WTC11 (cell line): ENCODE data around the gene STAB2. TPM values are rescaled to one million over a fixed set of nuclear protein-coding genes. Genes with fewer than 3 reads are reported as not detected.

ENCODE experiments used
- ATAC-seq: fragments of 200-7000 bp; cut with Tn5 transposase; 2 replicates; pipeline ENCODE4 v1.10.0; 2021; ENCODE audit warnings: mild to moderate bottlenecking, moderate library complexity
- CTCF ChIA-PET: fragments of 300-600 bp; sonication (Branson Sonifier 250); formaldehyde crosslinking; loops from one replicate; lab custom pipeline; 2021; ENCODE audit warnings: antibody characterized with exemption; lab: Charles Lee
- POLR2A ChIA-PET: fragments of 350-600 bp; sonication (Branson Sonifier 250); formaldehyde crosslinking; loops from one replicate; lab custom pipeline; 2021; ENCODE audit warnings: antibody characterized with exemption; lab: Charles Lee
- DNase-seq: peaks from one replicate; pipeline ENCODE4 v3.0.0; 2021; ENCODE audit warnings: low spot score
- H3K27ac Mint-ChIP-seq: 2 replicates; pipeline ENCODE4 v1.8.0; 2021; ENCODE audit warnings: mixed read lengths
- H3K27me3 Mint-ChIP-seq: 2 replicates; pipeline ENCODE4 v1.8.0; 2021; ENCODE audit warnings: low read depth, mild to moderate bottlenecking, moderate library complexity, mixed read lengths
- H3K36me3 Mint-ChIP-seq: 2 replicates; pipeline ENCODE4 v1.8.0; 2021; ENCODE audit warnings: mixed read lengths
- H3K4me1 Mint-ChIP-seq: 2 replicates; pipeline ENCODE4 v1.8.0; 2022; ENCODE audit warnings: mixed read lengths
- H3K4me3 Mint-ChIP-seq: 2 replicates; pipeline ENCODE4 v1.8.0; 2021; ENCODE audit warnings: mild to moderate bottlenecking, moderate library complexity, mixed read lengths
- H3K9me3 Mint-ChIP-seq: 2 replicates; pipeline ENCODE4 v1.8.0; 2021; ENCODE audit warnings: mixed read lengths
- EMX1 ChIP-seq: fragments of 250-450 bp; sonication (Bioruptor Pico); IDR thresholded peaks from 2 replicates; pipeline ENCODE4 v1.8.0; 2021; ENCODE audit warnings: mild to moderate bottlenecking
- FOXP1 ChIP-seq: sonication (generic); formaldehyde crosslinking; IDR thresholded peaks from 2 replicates; pipeline ENCODE4 v1.8.0; 2022; ENCODE audit warnings: missing genetic modification reagents, mild to moderate bottlenecking, moderate library complexity, borderline replicate concordance
- GRHL2 ChIP-seq: fragments of 250-450 bp; sonication (Bioruptor Pico); IDR thresholded peaks from 2 replicates; pipeline ENCODE4 v1.8.0; 2022; ENCODE audit warnings: mild to moderate bottlenecking, moderate library complexity; ENCODE audit not compliant: insufficient replicate concordance, severe bottlenecking
- JAZF1 ChIP-seq: fragments of 250-450 bp; sonication (Bioruptor Pico); IDR thresholded peaks from 2 replicates; pipeline ENCODE4 v1.9.0; 2021; ENCODE audit warnings: moderate library complexity, mild to moderate bottlenecking, inconsistent platforms
- JUN ChIP-seq: sonication (generic); formaldehyde crosslinking; IDR thresholded peaks from 2 replicates; pipeline ENCODE4 v1.8.0; 2023; ENCODE audit warnings: mild to moderate bottlenecking, missing genetic modification reagents
- MYBL2 ChIP-seq: sonication (generic); formaldehyde crosslinking; IDR thresholded peaks from 2 replicates; pipeline ENCODE4 v1.8.1; 2023; ENCODE audit warnings: mild to moderate bottlenecking, moderate library complexity, missing genetic modification reagents
- NFATC4 ChIP-seq: fragments of 250-450 bp; sonication (Bioruptor Pico); IDR thresholded peaks from 2 replicates; pipeline ENCODE4 v1.9.0; 2021; ENCODE audit warnings: mild to moderate bottlenecking
- OVOL2 ChIP-seq: fragments of 250-450 bp; sonication (Bioruptor Pico); IDR thresholded peaks from 2 replicates; pipeline ENCODE4 v1.9.0; 2021; ENCODE audit warnings: mild to moderate bottlenecking, borderline replicate concordance
- SMAD3 ChIP-seq: sonication (generic); formaldehyde crosslinking; IDR thresholded peaks from 2 replicates; pipeline ENCODE4 v1.8.0; 2022; ENCODE audit warnings: missing genetic modification reagents, mild to moderate bottlenecking, borderline replicate concordance
- TEAD4 ChIP-seq: sonication (generic); formaldehyde crosslinking; IDR thresholded peaks from 2 replicates; pipeline ENCODE4 v1.8.0; 2022; ENCODE audit warnings: mild to moderate bottlenecking, missing genetic modification reagents
- ZNF121 ChIP-seq: sonication (generic); formaldehyde crosslinking; IDR thresholded peaks from 2 replicates; pipeline ENCODE4 v1.8.0; 2023; ENCODE audit warnings: missing genetic modification reagents
- ZNF396 ChIP-seq: fragments of 250-450 bp; sonication (Bioruptor Pico); IDR thresholded peaks from 2 replicates; pipeline ENCODE4 v1.8.0; 2021; ENCODE audit warnings: mild to moderate bottlenecking, moderate library complexity, borderline replicate concordance
- ZNF416 ChIP-seq: fragments of 250-450 bp; sonication (Bioruptor Pico); IDR thresholded peaks from 2 replicates; pipeline ENCODE4 v1.9.0; 2021; ENCODE audit warnings: mild to moderate bottlenecking, inconsistent platforms
- total RNA-seq: library from RNA; stranded (reverse); gene quantifications from 3 replicates; pipeline ENCODE4 v1.2.3, GENCODE V29; 2021
- TF ChIP-seq, protein P1 (sequence below): fragments of 250-450 bp; sonication (Bioruptor Pico); IDR thresholded peaks from 2 replicates; pipeline ENCODE4 v1.9.0; 2021; ENCODE audit warnings: mild to moderate bottlenecking, borderline replicate concordance
- TF ChIP-seq, protein P2 (sequence below): fragments of 250-450 bp; sonication (Bioruptor Pico); IDR thresholded peaks from 2 replicates; pipeline ENCODE4 v1.9.0; 2021; ENCODE audit warnings: mild to moderate bottlenecking
- TF ChIP-seq, protein P3 (sequence below): sonication (generic); formaldehyde crosslinking; IDR thresholded peaks from 2 replicates; pipeline ENCODE4 v1.8.1; 2022; ENCODE audit warnings: missing genetic modification reagents, borderline replicate concordance
- TF ChIP-seq, protein P4 (sequence below): sonication (generic); formaldehyde crosslinking; IDR thresholded peaks from 2 replicates; pipeline ENCODE4 v1.8.0; 2022; ENCODE audit warnings: mild to moderate bottlenecking, missing genetic modification reagents
- TF ChIP-seq, protein P5 (sequence below): sonication (generic); formaldehyde crosslinking; IDR thresholded peaks from 2 replicates; pipeline ENCODE4 v1.8.0; 2022; ENCODE audit warnings: mild to moderate bottlenecking, missing genetic modification reagents
- TF ChIP-seq, protein P6 (sequence below): sonication (generic); formaldehyde crosslinking; IDR thresholded peaks from 2 replicates; pipeline ENCODE4 v1.8.1; 2023; ENCODE audit warnings: mild to moderate bottlenecking, missing genetic modification reagents
- TF ChIP-seq, protein P7 (sequence below): fragments of 250-450 bp; sonication (Bioruptor Pico); conservative IDR thresholded peaks from 2 replicates; pipeline ENCODE4 v1.9.0; 2021; ENCODE audit warnings: mild to moderate bottlenecking
- TF ChIP-seq, protein P8 (sequence below): sonication (generic); formaldehyde crosslinking; IDR thresholded peaks from 2 replicates; pipeline ENCODE4 v1.8.0; 2022; ENCODE audit warnings: mild to moderate bottlenecking, missing genetic modification reagents

Gene STAB2
- total RNA-seq, 1 experiment from 2014 or later = 0.48 TPM

DNA sequence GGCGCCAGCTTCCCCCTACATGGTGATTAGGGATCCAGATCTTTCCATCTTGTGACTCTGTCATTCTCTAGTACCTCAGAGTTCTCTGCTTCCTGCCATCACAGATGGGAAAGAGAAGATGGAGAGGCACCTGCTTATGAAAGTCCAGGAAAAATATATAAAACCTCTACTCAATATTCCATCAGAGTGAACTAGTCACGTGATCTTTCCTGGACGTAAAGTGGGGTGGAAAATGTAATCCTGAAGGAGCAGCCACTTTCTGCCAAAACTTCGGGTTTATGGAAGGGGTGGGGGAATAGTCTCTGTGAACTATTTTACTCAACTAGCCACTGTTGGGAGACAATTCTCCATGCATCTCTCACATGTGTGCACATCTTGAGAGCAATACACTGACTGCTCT, 47.7 kb downstream of the STAB2 start (continued):
- TF ChIP-seq, protein P1, sequence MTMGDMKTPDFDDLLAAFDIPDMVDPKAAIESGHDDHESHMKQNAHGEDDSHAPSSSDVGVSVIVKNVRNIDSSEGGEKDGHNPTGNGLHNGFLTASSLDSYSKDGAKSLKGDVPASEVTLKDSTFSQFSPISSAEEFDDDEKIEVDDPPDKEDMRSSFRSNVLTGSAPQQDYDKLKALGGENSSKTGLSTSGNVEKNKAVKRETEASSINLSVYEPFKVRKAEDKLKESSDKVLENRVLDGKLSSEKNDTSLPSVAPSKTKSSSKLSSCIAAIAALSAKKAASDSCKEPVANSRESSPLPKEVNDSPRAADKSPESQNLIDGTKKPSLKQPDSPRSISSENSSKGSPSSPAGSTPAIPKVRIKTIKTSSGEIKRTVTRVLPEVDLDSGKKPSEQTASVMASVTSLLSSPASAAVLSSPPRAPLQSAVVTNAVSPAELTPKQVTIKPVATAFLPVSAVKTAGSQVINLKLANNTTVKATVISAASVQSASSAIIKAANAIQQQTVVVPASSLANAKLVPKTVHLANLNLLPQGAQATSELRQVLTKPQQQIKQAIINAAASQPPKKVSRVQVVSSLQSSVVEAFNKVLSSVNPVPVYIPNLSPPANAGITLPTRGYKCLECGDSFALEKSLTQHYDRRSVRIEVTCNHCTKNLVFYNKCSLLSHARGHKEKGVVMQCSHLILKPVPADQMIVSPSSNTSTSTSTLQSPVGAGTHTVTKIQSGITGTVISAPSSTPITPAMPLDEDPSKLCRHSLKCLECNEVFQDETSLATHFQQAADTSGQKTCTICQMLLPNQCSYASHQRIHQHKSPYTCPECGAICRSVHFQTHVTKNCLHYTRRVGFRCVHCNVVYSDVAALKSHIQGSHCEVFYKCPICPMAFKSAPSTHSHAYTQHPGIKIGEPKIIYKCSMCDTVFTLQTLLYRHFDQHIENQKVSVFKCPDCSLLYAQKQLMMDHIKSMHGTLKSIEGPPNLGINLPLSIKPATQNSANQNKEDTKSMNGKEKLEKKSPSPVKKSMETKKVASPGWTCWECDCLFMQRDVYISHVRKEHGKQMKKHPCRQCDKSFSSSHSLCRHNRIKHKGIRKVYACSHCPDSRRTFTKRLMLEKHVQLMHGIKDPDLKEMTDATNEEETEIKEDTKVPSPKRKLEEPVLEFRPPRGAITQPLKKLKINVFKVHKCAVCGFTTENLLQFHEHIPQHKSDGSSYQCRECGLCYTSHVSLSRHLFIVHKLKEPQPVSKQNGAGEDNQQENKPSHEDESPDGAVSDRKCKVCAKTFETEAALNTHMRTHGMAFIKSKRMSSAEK = no peak
- TF ChIP-seq SMAD3 (CRISPR knock-in tag) (no peak), MYBL2 (no peak), GRHL2 (CRISPR knock-in tag) (no peak), OVOL2 (CRISPR knock-in tag) (no peak), ZNF396 (no peak), EMX1 (no peak)

DNA sequence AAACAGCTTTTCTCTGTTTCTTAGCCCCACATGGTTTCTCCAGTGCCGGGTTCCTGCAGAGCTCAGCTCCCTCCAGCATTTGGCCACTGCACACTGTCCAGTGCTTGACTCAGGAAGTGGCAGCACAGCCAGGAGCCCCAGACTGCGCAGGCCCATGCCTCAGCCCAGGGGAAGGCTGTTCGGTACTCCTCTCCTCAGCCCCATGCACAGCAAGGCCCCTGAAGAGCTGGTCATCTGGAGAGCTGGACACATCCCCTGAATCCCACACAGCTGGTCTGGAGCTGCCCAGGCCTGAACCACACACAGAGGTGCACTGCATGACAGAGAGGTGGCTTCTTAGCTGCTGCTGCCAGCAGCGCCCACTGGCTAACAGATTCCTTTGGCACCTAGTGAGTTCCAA, 48.3 kb downstream of the STAB2 start:
- Mint-ChIP-seq H3K9me3 (peaks cover 8% of the 10 kb centered on the region), H3K4me1 (no peaks in the 10 kb centered on the region), H3K27me3 (no peaks in the 10 kb centered on the region), H3K4me3 (no peak overlapping the region), H3K36me3 (peaks cover 2% of the 10 kb centered on the region; the same call in 1 of the 2 replicates), H3K27ac (no peak overlapping the region)
- CTCF ChIA-PET = interaction anchor here (1.3 to 1.5 kb wide), 2 partner anchors 8 to 61 kb away, joined by 3 to 5 read pairs; no protein-coding TSS in a partner anchor
- POLR2A ChIA-PET = no interaction called here
- ATAC-seq (no peak), DNase-seq (no peak)
- TF ChIP-seq, protein P2, sequence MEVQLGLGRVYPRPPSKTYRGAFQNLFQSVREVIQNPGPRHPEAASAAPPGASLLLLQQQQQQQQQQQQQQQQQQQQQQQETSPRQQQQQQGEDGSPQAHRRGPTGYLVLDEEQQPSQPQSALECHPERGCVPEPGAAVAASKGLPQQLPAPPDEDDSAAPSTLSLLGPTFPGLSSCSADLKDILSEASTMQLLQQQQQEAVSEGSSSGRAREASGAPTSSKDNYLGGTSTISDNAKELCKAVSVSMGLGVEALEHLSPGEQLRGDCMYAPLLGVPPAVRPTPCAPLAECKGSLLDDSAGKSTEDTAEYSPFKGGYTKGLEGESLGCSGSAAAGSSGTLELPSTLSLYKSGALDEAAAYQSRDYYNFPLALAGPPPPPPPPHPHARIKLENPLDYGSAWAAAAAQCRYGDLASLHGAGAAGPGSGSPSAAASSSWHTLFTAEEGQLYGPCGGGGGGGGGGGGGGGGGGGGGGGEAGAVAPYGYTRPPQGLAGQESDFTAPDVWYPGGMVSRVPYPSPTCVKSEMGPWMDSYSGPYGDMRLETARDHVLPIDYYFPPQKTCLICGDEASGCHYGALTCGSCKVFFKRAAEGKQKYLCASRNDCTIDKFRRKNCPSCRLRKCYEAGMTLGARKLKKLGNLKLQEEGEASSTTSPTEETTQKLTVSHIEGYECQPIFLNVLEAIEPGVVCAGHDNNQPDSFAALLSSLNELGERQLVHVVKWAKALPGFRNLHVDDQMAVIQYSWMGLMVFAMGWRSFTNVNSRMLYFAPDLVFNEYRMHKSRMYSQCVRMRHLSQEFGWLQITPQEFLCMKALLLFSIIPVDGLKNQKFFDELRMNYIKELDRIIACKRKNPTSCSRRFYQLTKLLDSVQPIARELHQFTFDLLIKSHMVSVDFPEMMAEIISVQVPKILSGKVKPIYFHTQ (CRISPR knock-in tag) = no peak
- TF ChIP-seq, protein P3, sequence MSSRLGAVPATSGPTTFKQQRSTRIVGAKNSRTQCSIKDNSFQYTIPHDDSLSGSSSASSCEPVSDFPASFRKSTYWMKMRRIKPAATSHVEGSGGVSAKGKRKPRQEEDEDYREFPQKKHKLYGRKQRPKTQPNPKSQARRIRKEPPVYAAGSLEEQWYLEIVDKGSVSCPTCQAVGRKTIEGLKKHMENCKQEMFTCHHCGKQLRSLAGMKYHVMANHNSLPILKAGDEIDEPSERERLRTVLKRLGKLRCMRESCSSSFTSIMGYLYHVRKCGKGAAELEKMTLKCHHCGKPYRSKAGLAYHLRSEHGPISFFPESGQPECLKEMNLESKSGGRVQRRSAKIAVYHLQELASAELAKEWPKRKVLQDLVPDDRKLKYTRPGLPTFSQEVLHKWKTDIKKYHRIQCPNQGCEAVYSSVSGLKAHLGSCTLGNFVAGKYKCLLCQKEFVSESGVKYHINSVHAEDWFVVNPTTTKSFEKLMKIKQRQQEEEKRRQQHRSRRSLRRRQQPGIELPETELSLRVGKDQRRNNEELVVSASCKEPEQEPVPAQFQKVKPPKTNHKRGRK (CRISPR knock-in tag) = no peak
- TF ChIP-seq ZNF121 (no peak), ZNF416 (CRISPR knock-in tag) (no peak), TEAD4 (CRISPR knock-in tag) (no peak), NFATC4 (no peak), FOXP1 (CRISPR knock-in tag) (no peak), JAZF1 (CRISPR knock-in tag) (no peak), JUN (CRISPR knock-in tag) (no peak)
- TF ChIP-seq, protein P4, sequence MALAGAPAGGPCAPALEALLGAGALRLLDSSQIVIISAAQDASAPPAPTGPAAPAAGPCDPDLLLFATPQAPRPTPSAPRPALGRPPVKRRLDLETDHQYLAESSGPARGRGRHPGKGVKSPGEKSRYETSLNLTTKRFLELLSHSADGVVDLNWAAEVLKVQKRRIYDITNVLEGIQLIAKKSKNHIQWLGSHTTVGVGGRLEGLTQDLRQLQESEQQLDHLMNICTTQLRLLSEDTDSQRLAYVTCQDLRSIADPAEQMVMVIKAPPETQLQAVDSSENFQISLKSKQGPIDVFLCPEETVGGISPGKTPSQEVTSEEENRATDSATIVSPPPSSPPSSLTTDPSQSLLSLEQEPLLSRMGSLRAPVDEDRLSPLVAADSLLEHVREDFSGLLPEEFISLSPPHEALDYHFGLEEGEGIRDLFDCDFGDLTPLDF (CRISPR knock-in tag) = no peak
- TF ChIP-seq, protein P5, sequence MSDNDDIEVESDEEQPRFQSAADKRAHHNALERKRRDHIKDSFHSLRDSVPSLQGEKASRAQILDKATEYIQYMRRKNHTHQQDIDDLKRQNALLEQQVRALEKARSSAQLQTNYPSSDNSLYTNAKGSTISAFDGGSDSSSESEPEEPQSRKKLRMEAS (CRISPR knock-in tag) = no peak
- TF ChIP-seq, protein P6, sequence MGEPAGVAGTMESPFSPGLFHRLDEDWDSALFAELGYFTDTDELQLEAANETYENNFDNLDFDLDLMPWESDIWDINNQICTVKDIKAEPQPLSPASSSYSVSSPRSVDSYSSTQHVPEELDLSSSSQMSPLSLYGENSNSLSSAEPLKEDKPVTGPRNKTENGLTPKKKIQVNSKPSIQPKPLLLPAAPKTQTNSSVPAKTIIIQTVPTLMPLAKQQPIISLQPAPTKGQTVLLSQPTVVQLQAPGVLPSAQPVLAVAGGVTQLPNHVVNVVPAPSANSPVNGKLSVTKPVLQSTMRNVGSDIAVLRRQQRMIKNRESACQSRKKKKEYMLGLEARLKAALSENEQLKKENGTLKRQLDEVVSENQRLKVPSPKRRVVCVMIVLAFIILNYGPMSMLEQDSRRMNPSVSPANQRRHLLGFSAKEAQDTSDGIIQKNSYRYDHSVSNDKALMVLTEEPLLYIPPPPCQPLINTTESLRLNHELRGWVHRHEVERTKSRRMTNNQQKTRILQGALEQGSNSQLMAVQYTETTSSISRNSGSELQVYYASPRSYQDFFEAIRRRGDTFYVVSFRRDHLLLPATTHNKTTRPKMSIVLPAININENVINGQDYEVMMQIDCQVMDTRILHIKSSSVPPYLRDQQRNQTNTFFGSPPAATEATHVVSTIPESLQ (CRISPR knock-in tag) = no peak
- TF ChIP-seq, protein P7, sequence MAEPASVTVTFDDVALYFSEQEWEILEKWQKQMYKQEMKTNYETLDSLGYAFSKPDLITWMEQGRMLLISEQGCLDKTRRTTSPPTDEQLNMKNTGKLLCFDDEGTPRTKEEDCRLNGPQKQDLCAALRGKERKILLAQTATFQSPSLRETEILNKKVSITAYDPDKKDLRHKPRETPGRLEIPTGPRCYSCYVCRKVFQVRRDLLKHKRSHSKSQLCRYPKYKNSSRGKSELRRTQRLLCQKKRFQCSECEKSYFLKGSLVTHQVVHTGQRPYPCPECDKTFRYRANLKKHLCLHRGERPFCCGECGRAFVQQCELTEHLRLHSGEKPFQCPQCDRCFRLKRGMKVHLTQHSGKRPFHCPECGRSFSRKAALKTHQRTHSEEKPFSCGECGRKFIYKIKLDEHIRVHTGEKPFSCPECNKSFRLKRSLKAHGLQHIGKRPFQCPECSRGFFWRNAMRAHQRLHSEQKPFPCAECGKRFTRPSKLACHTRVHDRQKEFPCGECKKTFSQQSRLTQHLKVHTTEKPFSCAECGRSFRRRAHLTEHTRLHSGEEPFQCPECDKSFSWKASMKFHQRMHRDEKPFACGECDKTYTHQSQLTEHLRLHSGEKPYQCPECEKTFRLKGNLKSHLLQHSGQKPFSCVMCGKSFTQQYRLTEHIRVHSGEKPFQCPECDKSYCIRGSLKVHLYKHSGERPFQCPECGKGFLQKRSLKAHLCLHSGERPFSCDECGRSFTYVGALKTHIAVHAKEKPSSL = no peak
- TF ChIP-seq, protein P8, sequence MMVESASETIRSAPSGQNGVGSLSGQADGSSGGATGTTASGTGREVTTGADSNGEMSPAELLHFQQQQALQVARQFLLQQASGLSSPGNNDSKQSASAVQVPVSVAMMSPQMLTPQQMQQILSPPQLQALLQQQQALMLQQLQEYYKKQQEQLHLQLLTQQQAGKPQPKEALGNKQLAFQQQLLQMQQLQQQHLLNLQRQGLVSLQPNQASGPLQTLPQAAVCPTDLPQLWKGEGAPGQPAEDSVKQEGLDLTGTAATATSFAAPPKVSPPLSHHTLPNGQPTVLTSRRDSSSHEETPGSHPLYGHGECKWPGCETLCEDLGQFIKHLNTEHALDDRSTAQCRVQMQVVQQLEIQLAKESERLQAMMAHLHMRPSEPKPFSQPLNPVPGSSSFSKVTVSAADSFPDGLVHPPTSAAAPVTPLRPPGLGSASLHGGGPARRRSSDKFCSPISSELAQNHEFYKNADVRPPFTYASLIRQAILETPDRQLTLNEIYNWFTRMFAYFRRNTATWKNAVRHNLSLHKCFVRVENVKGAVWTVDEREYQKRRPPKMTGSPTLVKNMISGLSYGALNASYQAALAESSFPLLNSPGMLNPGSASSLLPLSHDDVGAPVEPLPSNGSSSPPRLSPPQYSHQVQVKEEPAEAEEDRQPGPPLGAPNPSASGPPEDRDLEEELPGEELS (CRISPR knock-in tag) = no peak
